Medulla oblongata (tissue), 1 donor: ENCODE measurements around the gene NCOA5.

ENCODE experiments used
- DNase-seq: peaks from one replicate; pipeline ENCODE4 v3.0.0-alpha.2; 2015; ENCODE audit errors: extremely low spot score

NCOA5 gene

GRCh38 chr20:46089417-46090388 is at the start of gene NCOA5:
Gene NCOA5 (minus strand): TSS chr20:46089962. CDS start chr20:46079424, 10,538 bp downstream.
- DNase-seq, result peak; percentile 98

- no peak for DNase-seq
These were observed 49.6 kb upstream of the NCOA5 start for GRCh38 chr20:46139266-46139889.

GRCh38 chr20:46137816-46138215 is 48.1 kb upstream of the NCOA5 start:
- DNase-seq, result no peak

GRCh38 chr20:46135856-46136633 is 46.3 kb upstream of the NCOA5 start:
- peak; percentile 31 for DNase-seq

- DNase-seq, result no peak
These were observed 45.0 kb upstream of the NCOA5 start for GRCh38 chr20:46134716-46135115.

GRCh38 chr20:46133886-46134654 is 44.3 kb upstream of the NCOA5 start:
- no peak for DNase-seq

- peak; percentile 69 for DNase-seq
These were observed 43.0 kb upstream of the NCOA5 start for GRCh38 chr20:46132705-46133120.

GRCh38 chr20:46131396-46131795 is 41.6 kb upstream of the NCOA5 start:
- no peak for DNase-seq

- DNase-seq, result no peak
These were observed 40.8 kb upstream of the NCOA5 start for GRCh38 chr20:46130534-46130933.

- no peak for DNase-seq
These were observed 40.3 kb upstream of the NCOA5 start for GRCh38 chr20:46129955-46130481.

GRCh38 chr20:46128310-46129151 is 38.8 kb upstream of the NCOA5 start:
- DNase-seq, result peak; percentile 32

GRCh38 chr20:46127396-46128010 is 37.7 kb upstream of the NCOA5 start:
- DNase-seq, result no peak

GRCh38 chr20:46126440-46127056 is 36.8 kb upstream of the NCOA5 start:
- no peak for DNase-seq

- no peak for DNase-seq
These were observed 33.9 kb upstream of the NCOA5 start for GRCh38 chr20:46123482-46124245.

- no peak for DNase-seq
These were observed 33.0 kb upstream of the NCOA5 start for GRCh38 chr20:46122516-46123481.

- no peak for DNase-seq
These were observed 32.3 kb upstream of the NCOA5 start for GRCh38 chr20:46122071-46122470.
